Spleen (tissue), 11 donors: ENCODE data around the gene NRG3. TPM values are rescaled to one million over a fixed set of nuclear protein-coding genes. Genes with fewer than 3 reads are reported as not detected.

Experiments
- DNase-seq: peaks from one replicate; pipeline ENCODE4 v3.0.0-alpha.2; 2020
- H3K27ac ChIP-seq, 8 donors: fragments of 200-600 bp; sonication (generic) in 7 of 8; 1 replicate in 4 of 8; 2 replicates in 4 of 8; pipeline versions ENCODE4 v1.5.0 to v1.8.0; 2016 to 2021; ENCODE audit warnings: inconsistent platforms in 4 of 8, mild to moderate bottlenecking in 4 of 8, moderate library complexity in 1 of 8
- H3K27me3 ChIP-seq, 7 donors: fragments of 200-600 bp; sonication (generic) in 6 of 7; replicated peaks in 1 of 7; 1 replicate in 4 of 7; 2 replicates in 3 of 7; pipeline versions ENCODE4 v1.5.0 to v1.8.0; 2016 to 2021; ENCODE audit warnings: inconsistent platforms in 3 of 7, mild to moderate bottlenecking in 1 of 7
- H3K36me3 ChIP-seq, 6 donors: fragments of 200-600 bp; sonication (generic) in 5 of 6; 1 replicate in 4 of 6; 2 replicates in 2 of 6; pipeline versions ENCODE4 v1.5.0 to v1.8.0; 2016 to 2021; ENCODE audit warnings: inconsistent platforms in 2 of 6
- H3K4me1 ChIP-seq, 6 donors: fragments of 200-600 bp; sonication (generic) in 5 of 6; 1 replicate in 3 of 6; 2 replicates in 3 of 6; pipeline versions ENCODE4 v1.5.0 to v1.8.0; 2016 to 2021; ENCODE audit warnings: inconsistent platforms in 3 of 6
- H3K4me3 ChIP-seq, 8 donors: fragments of 200-600 bp; sonication (generic) in 7 of 8; 1 replicate in 4 of 8; 2 replicates in 4 of 8; pipeline versions ENCODE4 v1.5.0 to v1.8.0; 2016 to 2021; ENCODE audit warnings: inconsistent platforms in 4 of 8, mild to moderate bottlenecking in 4 of 8, moderate library complexity in 2 of 8
- H3K9me3 ChIP-seq, 8 donors: fragments of 200-600 bp; sonication (generic) in 7 of 8; 1 replicate in 4 of 8; 2 replicates in 4 of 8; pipeline versions ENCODE4 v1.5.0 to v1.8.0; 2016 to 2021; ENCODE audit warnings: inconsistent platforms in 4 of 8
- CTCF ChIP-seq, 11 experiments: fragments of 200-600 bp in 7 of 11; fragments of 450-650 bp in 4 of 11; sonication (generic) in 4 of 11; IDR thresholded peaks in 8 of 11; conservative IDR thresholded peaks in 3 of 11; 1 replicate in 7 of 11; 2 replicates in 4 of 11; pipeline versions ENCODE4 v1.4.0 to v1.8.0; 2016 to 2021; ENCODE audit warnings: antibody characterized with exemption in 11 of 11, inconsistent platforms in 4 of 11, mild to moderate bottlenecking in 1 of 11
- POLR2A ChIP-seq, 3 donors: fragments of 450-650 bp; IDR thresholded peaks; one replicate each; pipeline ENCODE4 v1.5.1; 2017; ENCODE audit warnings: antibody characterized with exemption in 3 of 3, mild to moderate bottlenecking in 1 of 3
- POLR2AphosphoS5 ChIP-seq, 3 donors: sonication (generic); formaldehyde crosslinking; IDR thresholded peaks; one replicate each; pipeline ENCODE4 v1.5.1; 2017; ENCODE audit warnings: antibody characterized with exemption in 3 of 3
- WGBS, 5 donors: extraction: QIAGEN DNeasy Blood & Tissue Kit in 3 of 5; methylation state at CpG; one replicate each; pipeline versions ENCODE4 v1.1.5 to v1.1.7; 2013 to 2018; 5-methylcytosine and 5-hydroxymethylcytosine counted together
- intact Hi-C: fragments of 100-400 bp; cut with DNase I; formaldehyde crosslinking; loops from one replicate; pipeline ENCODE4 v1.15.0; 2023; ENCODE audit warnings: low total_unique reads
- polyA plus RNA-seq, 3 donors: library from polyadenylated mRNA; stranded (reverse); fragments of 200-250 nt; gene quantifications; one replicate each; pipeline ENCODE4 v1.2.1, GENCODE V29; 2013
- total RNA-seq, 7 donors: library from RNA; depleted of rRNA in 3 of 7; stranded (reverse); fragments of >200 nt in 3 of 7; fragmentation: NEBNext Ultra II Directional in 4 of 7; extraction: Animal tissue kit (Norgen Biotek cat#: 25700) in 4 of 7; gene quantifications; one replicate each; pipeline versions ENCODE4 v1.1.0 to v1.2.1, GENCODE V29; 2016 to 2021
- donor health status: healthy with polysubstance abuse.
- donor health status: DM: no; HTN: no; CAD: no; lungs with moderate emphysema.
- donor health status: DM: no; HTN: no; CAD: no.
- donor health status: Bipolar disorder and iron deficiency.
- donor health status: healthy.
- donor health status: DM: no; HTN: no; CAD: no.
- donor health status: DM: yes; HTN: yes; CAD: no.

NRG3 gene
- total and polyA plus RNA-seq, 10 donors: 0.10 to 0.22 (median 0.21) TPM; not detected in 7

- no peak for TF ChIP-seq POLR2AphosphoS5 (IDR thresholded peaks at IDR 0.05)
- TF ChIP-seq POLR2A (IDR thresholded peaks at IDR 0.05): no peak
- TF ChIP-seq CTCF (IDR thresholded peaks at IDR 0.05 in 8 of 11, conservative IDR thresholded peaks at IDR 0.05 in 3 of 11): no peak
These were observed 1033.8 kb downstream of the NRG3 start for GRCh38 chr10:82908751-82909150.

GRCh38 chr10:82910301-82910700, 1035.3 kb downstream of the NRG3 start:
- H3K4me1 ChIP-seq: no peaks in the 10 kb centered on the region
- H3K9me3 ChIP-seq: peaks cover 0 to 9% (median 0%) of the 10 kb centered on the region in 8 donors
- H3K27ac ChIP-seq: no peak overlapping the region
- 73 to 87% (median 76%) methylated on average over 3 of the region's 3 CpGs for WGBS, 5 donors
- no peak overlapping the region for H3K4me3 ChIP-seq
- no peak for TF ChIP-seq POLR2A (IDR thresholded peaks at IDR 0.05)
- TF ChIP-seq POLR2AphosphoS5 (IDR thresholded peaks at IDR 0.05): no peak
- TF ChIP-seq CTCF (IDR thresholded peaks at IDR 0.05 in 8 of 11, conservative IDR thresholded peaks at IDR 0.05 in 3 of 11): no peak
- no peaks in the 10 kb centered on the region for H3K27me3 ChIP-seq
- intact Hi-C loops: no loop called here
- H3K36me3 ChIP-seq: no peaks in the 10 kb centered on the region
- no peak for DNase-seq

More at GRCh38 chr10:82908751-82909150, 1033.8 kb downstream of the NRG3 start:
- Histone ChIP-seq H3K4me1 (no peaks in the 10 kb centered on the region), H3K4me3 (no peak overlapping the region), H3K27ac (no peak overlapping the region), H3K27me3 (no peaks in the 10 kb centered on the region), H3K9me3 (peaks cover 0 to 9% (median 0%) of the 10 kb centered on the region in 8 donors), H3K36me3 (no peaks in the 10 kb centered on the region)
- 67 to 80% (median 73%) methylated on average over 6 of the region's 6 CpGs for WGBS, 5 donors
- intact Hi-C loops: no loop called here
- DNase-seq: no peak

GRCh38 chr10:82914655-82915136, 1039.7 kb downstream of the NRG3 start:
- no peak overlapping the region for H3K4me3 ChIP-seq
- H3K9me3 ChIP-seq: peaks cover 0 to 9% (median 0%) of the 10 kb centered on the region in 8 donors
- H3K27me3 ChIP-seq: no peaks in the 10 kb centered on the region
- H3K27ac ChIP-seq: no peak overlapping the region
- H3K4me1 ChIP-seq: no peaks in the 10 kb centered on the region
- H3K36me3 ChIP-seq: no peaks in the 10 kb centered on the region
- intact Hi-C loops: no loop called here
- no peak for TF ChIP-seq CTCF (IDR thresholded peaks at IDR 0.05 in 8 of 11, conservative IDR thresholded peaks at IDR 0.05 in 3 of 11)
- no peak for TF ChIP-seq POLR2A (IDR thresholded peaks at IDR 0.05)
- TF ChIP-seq POLR2AphosphoS5 (IDR thresholded peaks at IDR 0.05): no peak
- DNase-seq: no peak

GRCh38 chr10:82916941-82917340, 1041.9 kb downstream of the NRG3 start:
- intact Hi-C loops: no loop called here
- 76 to 87% (median 76%) methylated on average over 4 of the region's 4 CpGs for WGBS, 5 donors
- Histone ChIP-seq H3K9me3 (peaks cover 0 to 13% (median 0%) of the 10 kb centered on the region in 8 donors), H3K36me3 (no peaks in the 10 kb centered on the region), H3K4me1 (no peaks in the 10 kb centered on the region), H3K27ac (no peak overlapping the region), H3K4me3 (no peak overlapping the region), H3K27me3 (no peaks in the 10 kb centered on the region)
- no peak for DNase-seq
- TF ChIP-seq POLR2AphosphoS5 (IDR thresholded peaks at IDR 0.05) (no peak), CTCF (IDR thresholded peaks at IDR 0.05 in 8 of 11, conservative IDR thresholded peaks at IDR 0.05 in 3 of 11) (no peak), POLR2A (IDR thresholded peaks at IDR 0.05) (no peak)
